H1 (cell line): ENCODE results near the gene HMGCS2. TPM values are rescaled to one million over a fixed set of nuclear protein-coding genes. Genes with fewer than 3 reads are reported as not detected.

ENCODE experiments used
- CTCF ChIA-PET: fragments of 300-600 bp; sonication (Branson Sonifier 250); formaldehyde crosslinking; loops from one replicate; lab custom pipeline; 2021; ENCODE audit not compliant: partially characterized antibody; lab: Charles Lee
- POLR2A ChIA-PET: fragments of 300-600 bp; sonication (Branson Sonifier 250); formaldehyde crosslinking; loops from one replicate; lab custom pipeline; 2021; ENCODE audit warnings: inconsistent platforms; ENCODE audit not compliant: partially characterized antibody; lab: Charles Lee
- DNase-seq, 2 experiments: peaks; one replicate each; pipeline versions ENCODE4 v3.0.0 to v3.0.0-alpha.2; 2010 to 2022; ENCODE audit warnings: low spot score in 2 of 2, low read depth in 1 of 2, mixed read lengths in 1 of 2
- FAIRE-seq: peaks from 2 replicates; lab custom pipeline; 2011; peaks lifted over from hg19 to GRCh38; lab: Jason Lieb, UNC
- H2AFZ ChIP-seq: 2 replicates; pipeline ENCODE4 v1.8.1; 2012; ENCODE audit warnings: low read length, inconsistent platforms
- H2AK5ac ChIP-seq: 2 replicates; pipeline ENCODE4 v1.6.1; 2013; ENCODE audit warnings: low read depth, low read length
- H2BK120ac ChIP-seq: replicated peaks from 2 replicates; pipeline ENCODE3; 2013; ENCODE audit warnings: low read depth, low read length, inconsistent platforms
- H2BK12ac ChIP-seq: 2 replicates; pipeline ENCODE4 v1.6.1; 2013; ENCODE audit warnings: low read depth, low read length
- H2BK15ac ChIP-seq: 2 replicates; pipeline ENCODE4 v1.6.1; 2013; ENCODE audit warnings: low read length
- H2BK20ac ChIP-seq: 2 replicates; pipeline ENCODE4 v1.6.1; 2013; ENCODE audit warnings: low read length
- H2BK5ac ChIP-seq: 2 replicates; pipeline ENCODE4 v1.6.1; 2013; ENCODE audit warnings: low read depth, low read length
- H3K14ac ChIP-seq: 2 replicates; pipeline ENCODE4 v1.6.1; 2013; ENCODE audit warnings: inconsistent platforms; ENCODE audit not compliant: insufficient read length
- H3K18ac ChIP-seq: 2 replicates; pipeline ENCODE4 v1.6.1; 2013; ENCODE audit warnings: low read length; ENCODE audit errors: extremely low read depth
- H3K23ac ChIP-seq: 2 replicates; pipeline ENCODE4 v1.6.1; 2013; ENCODE audit warnings: inconsistent platforms; ENCODE audit not compliant: insufficient read length
- H3K23me2 ChIP-seq: 2 replicates; pipeline ENCODE4 v1.6.1; 2013; ENCODE audit warnings: low read depth, low read length
- H3K27ac ChIP-seq: 2 replicates; pipeline ENCODE4 v1.6.1; 2011; ENCODE audit warnings: low read depth, low read length, inconsistent platforms
- H3K27me3 ChIP-seq, 4 experiments: replicated peaks in 1 of 4; 1 replicate in 1 of 4; 2 replicates in 3 of 4; pipeline versions ENCODE4 v1.6.1 to v1.8.1; 2011 to 2013; ENCODE audit warnings: low read length in 3 of 4, mild to moderate bottlenecking in 3 of 4, inconsistent platforms in 2 of 4, mixed read lengths in 2 of 4, moderate library complexity in 1 of 4; ENCODE audit not compliant: control insufficient read depth in 3 of 4, insufficient read depth in 3 of 4; ENCODE audit errors: extremely low read depth in 1 of 4
- H3K36me3 ChIP-seq, 4 experiments: 2 replicates each; pipeline versions ENCODE4 v1.6.1 to v1.8.1; 2011 to 2013; ENCODE audit warnings: mild to moderate bottlenecking in 4 of 4, low read length in 3 of 4, moderate library complexity in 2 of 4, control low read depth in 1 of 4, inconsistent platforms in 1 of 4; ENCODE audit not compliant: insufficient read depth in 4 of 4, control insufficient read depth in 2 of 4
- H3K4ac ChIP-seq: replicated peaks from 2 replicates; pipeline ENCODE3; 2013; ENCODE audit warnings: low read length, low read depth, mixed read lengths, inconsistent platforms; ENCODE audit not compliant: insufficient read length
- H3K4me1 ChIP-seq, 4 experiments: replicated peaks in 1 of 4; 1 replicate in 1 of 4; 2 replicates in 3 of 4; pipeline versions ENCODE4 v1.6.1 to v1.8.1; 2011 to 2013; ENCODE audit warnings: low read length in 3 of 4, inconsistent platforms in 2 of 4, mixed read lengths in 1 of 4; ENCODE audit not compliant: insufficient read depth in 4 of 4, control insufficient read depth in 3 of 4
- H3K4me2 ChIP-seq, 2 experiments: 2 replicates each; pipeline versions ENCODE4 v1.6.1 to v1.8.1; 2011 to 2013; ENCODE audit warnings: low read depth in 2 of 2, low read length in 2 of 2, control low read depth in 1 of 2, inconsistent platforms in 1 of 2, mild to moderate bottlenecking in 1 of 2; ENCODE audit not compliant: insufficient read depth in 1 of 2
- H3K4me3 ChIP-seq, 4 experiments: fragments of 200-600, 300-600 bp in 1 of 4; sonication (generic), shearing (Covaris generic), sonication (Bioruptor Twin) in 1 of 4; 2 replicates each; pipeline versions ENCODE4 v1.5.1 to v1.8.1; 2011 to 2016; ENCODE audit warnings: low read length in 4 of 4, low read depth in 3 of 4, control low read depth in 2 of 4, inconsistent platforms in 2 of 4, mild to moderate bottlenecking in 2 of 4, mixed read lengths in 1 of 4, moderate library complexity in 1 of 4; ENCODE audit not compliant: insufficient read depth in 2 of 4; ENCODE audit errors: extremely low read depth in 1 of 4
- H3K56ac ChIP-seq: replicated peaks from 2 replicates; pipeline ENCODE3; 2013; ENCODE audit warnings: low read depth, mild to moderate bottlenecking, mixed read lengths, low read length, inconsistent platforms; ENCODE audit not compliant: insufficient read length
- H3K79me1 ChIP-seq: 2 replicates; pipeline ENCODE4 v1.6.1; 2013; ENCODE audit warnings: low read depth, low read length, control low read depth
- H3K79me2 ChIP-seq, 2 experiments: 2 replicates each; pipeline versions ENCODE4 v1.6.1 to v1.8.1; 2012 to 2013; ENCODE audit warnings: low read length in 2 of 2, mild to moderate bottlenecking in 2 of 2, inconsistent platforms in 1 of 2; ENCODE audit not compliant: insufficient read depth in 2 of 2, control insufficient read depth in 1 of 2
- H3K9ac ChIP-seq, 4 experiments: replicated peaks in 1 of 4; 1 replicate in 1 of 4; 2 replicates in 3 of 4; pipeline versions ENCODE4 v1.6.1 to v1.8.1; 2011 to 2013; ENCODE audit warnings: low read depth in 3 of 4, low read length in 3 of 4, control low read depth in 2 of 4, mild to moderate bottlenecking in 2 of 4, moderate library complexity in 2 of 4, inconsistent platforms in 1 of 4; ENCODE audit errors: extremely low read depth in 1 of 4
- H3K9me3 ChIP-seq, 2 experiments: 2 replicates each; pipeline versions ENCODE4 v1.6.1 to v1.8.1; 2012 to 2013; ENCODE audit warnings: mild to moderate bottlenecking in 2 of 2, moderate library complexity in 2 of 2, control low read depth in 1 of 2, inconsistent platforms in 1 of 2, low read depth in 1 of 2, low read length in 1 of 2, mixed read lengths in 1 of 2; ENCODE audit not compliant: insufficient read depth in 2 of 2
- H4K20me1 ChIP-seq, 2 experiments: replicated peaks in 1 of 2; 2 replicates each; pipeline versions ENCODE3 to v1.8.1; 2011 to 2013; ENCODE audit warnings: inconsistent platforms in 2 of 2, low read length in 2 of 2, mild to moderate bottlenecking in 1 of 2; ENCODE audit not compliant: insufficient read depth in 2 of 2, control insufficient read depth in 1 of 2
- H4K5ac ChIP-seq: 2 replicates; pipeline ENCODE4 v1.6.1; 2013; ENCODE audit warnings: low read length, low read depth, mixed read lengths, inconsistent platforms; ENCODE audit not compliant: insufficient read length
- H4K8ac ChIP-seq: 2 replicates; pipeline ENCODE4 v1.8.0; 2013; ENCODE audit warnings: mild to moderate bottlenecking, moderate library complexity, low read length, inconsistent platforms; ENCODE audit not compliant: insufficient read depth; ENCODE audit errors: extremely low read depth
- H4K91ac ChIP-seq: replicated peaks from 2 replicates; pipeline ENCODE3; 2013; ENCODE audit warnings: low read length, mixed read lengths, inconsistent platforms; ENCODE audit not compliant: insufficient read length
- CHD1 ChIP-seq: IDR thresholded peaks from 2 replicates; pipeline ENCODE4 v1.6.1; 2012; ENCODE audit warnings: low read depth, low read length, improper control_type of control experiment
- CHD2 ChIP-seq: IDR thresholded peaks from 2 replicates; pipeline ENCODE4 v1.6.1; 2012; ENCODE audit warnings: low read length, improper control_type of control experiment
- EZH2 ChIP-seq: fragments of 200-600 bp; sonication (generic); IDR thresholded peaks from 2 replicates; pipeline ENCODE4 v1.7.1; 2012; ENCODE audit warnings: low read depth, mild to moderate bottlenecking, moderate library complexity, low read length, inconsistent platforms; ENCODE audit not compliant: severe bottlenecking
- HDAC2 ChIP-seq, 2 experiments: fragments of 300-600 bp in 1 of 2; sonication (generic) in 1 of 2; IDR thresholded peaks; 2 replicates each; pipeline ENCODE4 v1.6.1; 2011 to 2012; ENCODE audit warnings: low read depth in 2 of 2, low read length in 2 of 2, mild to moderate bottlenecking in 2 of 2, moderate library complexity in 2 of 2, borderline replicate concordance in 1 of 2, inconsistent platforms in 1 of 2
- POU5F1 ChIP-seq: IDR thresholded peaks from 2 replicates; pipeline ENCODE4 v1.6.1; 2011; ENCODE audit warnings: low read depth, mild to moderate bottlenecking, low read length, moderate library complexity
- RAD21 ChIP-seq, 2 experiments: IDR thresholded peaks in 1 of 2; conservative IDR thresholded peaks in 1 of 2; 2 replicates each; pipeline ENCODE4 v1.6.1; 2011; ENCODE audit warnings: low read depth in 2 of 2, low read length in 2 of 2, improper control_type of control experiment in 1 of 2, inconsistent platforms in 1 of 2, mild to moderate bottlenecking in 1 of 2, moderate library complexity in 1 of 2
- RBBP5 ChIP-seq: IDR thresholded peaks from 2 replicates; pipeline ENCODE4 v1.7.1; 2012; ENCODE audit warnings: low read depth, mild to moderate bottlenecking, inconsistent platforms, low read length, moderate library complexity, borderline replicate concordance
- RXRA ChIP-seq: IDR thresholded peaks from 2 replicates; pipeline ENCODE4 v1.6.1; 2011; ENCODE audit warnings: low read depth, mild to moderate bottlenecking, low read length, moderate library complexity; ENCODE audit not compliant: insufficient read depth
- SIRT6 ChIP-seq: IDR thresholded peaks from one replicate; pipeline ENCODE4 v1.7.1; 2012; ENCODE audit warnings: low read length, inconsistent platforms
- TAF1 ChIP-seq: IDR thresholded peaks from 2 replicates; pipeline ENCODE4 v1.6.1; 2011; ENCODE audit warnings: mild to moderate bottlenecking, low read depth, low read length
- TCF12 ChIP-seq: IDR thresholded peaks from 2 replicates; pipeline ENCODE4 v1.6.1; 2011; ENCODE audit warnings: low read depth, mild to moderate bottlenecking, low read length
- TEAD4 ChIP-seq: IDR thresholded peaks from 2 replicates; pipeline ENCODE4 v1.6.1; 2012; ENCODE audit warnings: low read depth, low read length, inconsistent platforms, mixed read lengths
- WGBS, 2 experiments: shearing (Covaris generic) in 1 of 2; methylation state at CpG; one replicate each; pipeline versions ENCODE4 v1.1.6 to v1.1.7; 2013 to 2015; ENCODE audit warnings: low lambda C conversion rate in 2 of 2, mixed read lengths in 2 of 2, inconsistent platforms in 1 of 2, low coverage in 1 of 2, missing lambda C conversion rate in 1 of 2; ENCODE audit not compliant: insufficient replicate concordance in 2 of 2, insufficient coverage in 1 of 2, insufficient read length in 1 of 2; ENCODE audit errors: extremely low coverage in 1 of 2, missing lambda C conversion rate in 1 of 2; 5-methylcytosine and 5-hydroxymethylcytosine counted together
- polyA plus RNA-seq, 7 experiments: library from polyadenylated mRNA; depleted of rRNA in 3 of 7; stranded (reverse) in 5 of 7; unstranded in 2 of 7; fragments of >200 nt in 5 of 7; fragments of 200-250 nt in 2 of 7; gene quantifications; 1 replicate in 5 of 7; 2 replicates in 1 of 7; 4 replicates in 1 of 7; pipeline versions ENCODE4 v1.2.1 to v1.2.3, GENCODE V29; 2011 to 2013; ENCODE audit warnings: missing spikeins in 2 of 7, mixed read lengths in 2 of 7
- total RNA-seq: library from RNA; stranded (reverse); fragmentation: NEBNext Ultra II Directional; extraction: Animal tissue kit (Norgen Biotek cat#: 25700); gene quantifications from 2 replicates; pipeline ENCODE4 v1.2.1, GENCODE V29; 2021
- TF ChIP-seq, protein P1 (sequence below): IDR thresholded peaks from 2 replicates; pipeline ENCODE4 v1.6.1; 2011; ENCODE audit warnings: low read length, improper control_type of control experiment

Gene HMGCS2
- total and polyA plus RNA-seq, 2 of the 8 experiments (the other 6 are each of a cell fraction or from before 2014, with no cell fraction given), result not detected

- DNase-seq, result no peak
- Histone ChIP-seq H3K4me3 (no peak overlapping the region), H3K4me1 (peaks cover 0 to 8% (median 5%) of the 10 kb centered on the region in 4 experiments; a peak in 2 of 7 replicates), H3K27me3 (no peaks in the 10 kb centered on the region), H3K36me3 (peaks cover 2 to 18% (median 4%) of the 10 kb centered on the region in 4 experiments; a peak in 6 of 8 replicates), H4K91ac (peak overlapping the region; percentile 14), H3K4me2 (no peak overlapping the region), H4K8ac (no peak overlapping the region), H2BK120ac (no peak overlapping the region), H4K20me1 (peaks cover 0 to 3% of the 10 kb centered on the region in 2 experiments), H3K9ac (no peak overlapping the region), H3K4ac (no peak overlapping the region), H3K18ac (no peak overlapping the region), H3K27ac (no peak overlapping the region), H3K9me3 (no peaks in the 10 kb centered on the region), H3K14ac (no peak overlapping the region), H2AK5ac (no peak overlapping the region), H3K56ac (no peak overlapping the region), H3K79me1 (no peaks in the 10 kb centered on the region), H2BK20ac (no peak overlapping the region), H3K79me2 (no peaks in the 10 kb centered on the region), H2BK15ac (0 out of 2 replicates have a peak overlapping the region, but pooled peaks have one; percentile 50), H4K5ac (no peak overlapping the region), H3K23ac (no peak overlapping the region), H2BK5ac (no peak overlapping the region), H2AFZ (no peak overlapping the region), H3K23me2 (no peaks in the 10 kb centered on the region), H2BK12ac (no peak overlapping the region)
- no peak for FAIRE-seq
- TF ChIP-seq RBBP5 (no peak), SIRT6 (no peak), POU5F1 (no peak), TEAD4 (no peak), RAD21 (IDR thresholded peaks at IDR 0.05 in 1 of 2, conservative IDR thresholded peaks at IDR 0.05 in 1 of 2; ENCODE audit: low read depth in 2 of 2, low read length in 2 of 2) (no peak), EZH2 (no peak), TAF1 (no peak), CHD2 (no peak), HDAC2 (IDR thresholded peaks at IDR 0.05; ENCODE audit: borderline replicate concordance in 1 of 2, low read depth in 2 of 2, low read length in 2 of 2) (no peak), CHD1 (no peak), RXRA (no peak), TCF12 (no peak)
- TF ChIP-seq, protein P1, sequence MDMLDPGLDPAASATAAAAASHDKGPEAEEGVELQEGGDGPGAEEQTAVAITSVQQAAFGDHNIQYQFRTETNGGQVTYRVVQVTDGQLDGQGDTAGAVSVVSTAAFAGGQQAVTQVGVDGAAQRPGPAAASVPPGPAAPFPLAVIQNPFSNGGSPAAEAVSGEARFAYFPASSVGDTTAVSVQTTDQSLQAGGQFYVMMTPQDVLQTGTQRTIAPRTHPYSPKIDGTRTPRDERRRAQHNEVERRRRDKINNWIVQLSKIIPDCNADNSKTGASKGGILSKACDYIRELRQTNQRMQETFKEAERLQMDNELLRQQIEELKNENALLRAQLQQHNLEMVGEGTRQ, result no peak
- ChIA-PET POLR2A (interaction anchor here (1.2 to 30.7 kb wide), 4 partner anchors 10 to 99 kb away, joined by 3 to 425 read pairs (median 184); partner anchors contain the start of genes PHGDH and ZNF697), CTCF (interaction anchor here (0.8 to 10.1 kb wide), 12 partner anchors 8 to 142 kb away, joined by 3 to 132 read pairs (median 6); partner anchors contain the start of gene HMGCS2)
- 86% methylated on average over 4 of the region's 4 CpGs; no CpG with 5 or more reads in 1 of the 2 experiments for WGBS, 2 experiments
Observed at GRCh38 chr1:119748040-119748439, 20.7 kb downstream of the HMGCS2 start.
